Activated naive CD8-positive, alpha-beta T cell treated with anti-CD3 and anti-CD28 coated beads, Interleukin-2, amount 10 ng/mL, durations not matched to agents 7 days and 5 days (primary cell): Measurements from ENCODE around the gene ELP2. TPM values are rescaled to one million over a fixed set of nuclear protein-coding genes. Genes with fewer than 3 reads are reported as not detected.

Source experiments
- ATAC-seq: fragments of 150-1000 bp; cut with Tn5 transposase; one replicate; pipeline ENCODE4 v1.10.0; 2021; ENCODE audit warnings: low read depth, moderate library complexity
- POLR2A ChIA-PET: fragments of 350-600 bp; sonication (Branson Sonifier 250); formaldehyde crosslinking; loops from one replicate; lab custom pipeline; 2021; ENCODE audit warnings: antibody characterized with exemption; lab: Charles Lee
- DNase-seq: peaks from one replicate; pipeline ENCODE4 v3.0.0; 2021
- H3K27ac Mint-ChIP-seq: one replicate; pipeline ENCODE4 v1.8.0; 2022; ENCODE audit warnings: mild to moderate bottlenecking, mixed read lengths
- H3K27me3 Mint-ChIP-seq: one replicate; pipeline ENCODE4 v1.8.0; 2022; ENCODE audit warnings: mild to moderate bottlenecking, moderate library complexity, mixed read lengths
- H3K36me3 Mint-ChIP-seq: one replicate; pipeline ENCODE4 v1.8.0; 2021; ENCODE audit warnings: mild to moderate bottlenecking, mixed read lengths
- H3K4me1 Mint-ChIP-seq: one replicate; pipeline ENCODE4 v1.8.0; 2021; ENCODE audit warnings: mixed read lengths
- H3K4me3 Mint-ChIP-seq: one replicate; pipeline ENCODE4 v1.8.0; 2022; ENCODE audit warnings: mild to moderate bottlenecking, moderate library complexity, mixed read lengths
- H3K9me3 Mint-ChIP-seq: one replicate; pipeline ENCODE4 v1.8.0; 2021; ENCODE audit warnings: mixed read lengths
- total RNA-seq, 2 experiments: library from RNA; stranded (reverse); gene quantifications; one replicate each; pipeline ENCODE4 v1.2.3, GENCODE V29; 2021

The ELP2 gene
- total RNA-seq, 2 experiments from 2014 or later, result 82.4 to 87.4 TPM

DNA sequence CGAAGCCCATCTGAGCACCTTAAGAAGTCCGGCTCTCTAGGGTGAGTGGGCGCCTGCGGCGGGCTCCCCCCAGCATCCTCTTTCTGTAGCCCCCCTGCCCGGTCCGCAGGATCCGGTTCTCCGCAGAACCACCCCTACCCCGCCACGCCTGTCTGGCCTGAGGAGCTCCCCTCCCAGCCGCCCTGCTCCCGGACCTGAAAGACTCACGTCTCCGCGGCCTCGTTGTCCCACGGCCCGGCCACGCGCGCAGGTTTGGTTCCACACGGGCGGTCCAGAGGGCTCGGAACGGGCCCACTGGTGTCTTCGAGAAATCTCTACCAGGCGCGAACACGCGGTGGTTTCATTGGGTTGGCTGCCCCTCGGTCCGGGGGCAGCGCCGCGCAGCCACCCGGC is 796 bp upstream of the ELP2 start:
- no peak for DNase-seq
- Mint-ChIP-seq H3K4me1 (peaks cover 32% of the 10 kb centered on the region), H3K4me3 (peak overlapping the region; percentile 93), H3K27me3 (no peaks in the 10 kb centered on the region), H3K36me3 (peaks cover 22% of the 10 kb centered on the region), H3K27ac (peak overlapping the region; percentile 95), H3K9me3 (no peaks in the 10 kb centered on the region)
- no peak for ATAC-seq
- POLR2A ChIA-PET, result interaction anchor here (0.6 to 3.2 kb wide), 10 partner anchors 12 to 839 kb away, joined by 3 to 12 read pairs (median 4); partner anchors contain the start of genes INO80C, KIAA1328, MOCOS and RMP24

GRCh38 chr18:36130039-36130831 is 536 bp downstream of the ELP2 start:
- DNase-seq (no peak), ATAC-seq (peak; percentile 6)
- H3K9me3 Mint-ChIP-seq, result no peaks in the 10 kb centered on the region
- POLR2A ChIA-PET, result interaction anchor here (1.6 to 3.2 kb wide), 4 partner anchors 57 to 157 kb away, joined by 5 to 12 read pairs (median 8); partner anchors contain the start of genes MOCOS, RMP24 and RPRD1A
- peaks cover 27% of the 10 kb centered on the region for H3K4me1 Mint-ChIP-seq
- peaks cover 18% of the 10 kb centered on the region for H3K36me3 Mint-ChIP-seq
- H3K4me3 Mint-ChIP-seq, result peak overlapping the region; percentile 93
- H3K27ac Mint-ChIP-seq, result peak overlapping the region; percentile 95
- H3K27me3 Mint-ChIP-seq, result no peaks in the 10 kb centered on the region

GRCh38 chr18:36130883-36131653 is 1.4 kb downstream of the ELP2 start:
- DNase-seq (no peak), ATAC-seq (no peak)
- Mint-ChIP-seq H3K4me1 (peaks cover 29% of the 10 kb centered on the region), H3K27me3 (no peaks in the 10 kb centered on the region), H3K36me3 (peaks cover 16% of the 10 kb centered on the region), H3K4me3 (peak overlapping the region; percentile 93), H3K9me3 (no peaks in the 10 kb centered on the region), H3K27ac (peak overlapping the region; percentile 95)
- POLR2A ChIA-PET, result interaction anchor here (3.2 kb wide), 1 partner anchor 64 kb away, joined by 8 read pairs; the partner anchor contains the start of gene RPRD1A

GRCh38 chr18:36131692-36132483 is 2.2 kb downstream of the ELP2 start:
- peak overlapping the region; percentile 42 for H3K4me3 Mint-ChIP-seq
- ATAC-seq, result no peak
- no peaks in the 10 kb centered on the region for H3K9me3 Mint-ChIP-seq
- H3K27me3 Mint-ChIP-seq, result no peaks in the 10 kb centered on the region
- H3K4me1 Mint-ChIP-seq, result peaks cover 23% of the 10 kb centered on the region
- peaks cover 16% of the 10 kb centered on the region for H3K36me3 Mint-ChIP-seq
- POLR2A ChIA-PET, result no interaction called here
- no peak for DNase-seq
- peak overlapping the region; percentile 21 for H3K27ac Mint-ChIP-seq

DNA sequence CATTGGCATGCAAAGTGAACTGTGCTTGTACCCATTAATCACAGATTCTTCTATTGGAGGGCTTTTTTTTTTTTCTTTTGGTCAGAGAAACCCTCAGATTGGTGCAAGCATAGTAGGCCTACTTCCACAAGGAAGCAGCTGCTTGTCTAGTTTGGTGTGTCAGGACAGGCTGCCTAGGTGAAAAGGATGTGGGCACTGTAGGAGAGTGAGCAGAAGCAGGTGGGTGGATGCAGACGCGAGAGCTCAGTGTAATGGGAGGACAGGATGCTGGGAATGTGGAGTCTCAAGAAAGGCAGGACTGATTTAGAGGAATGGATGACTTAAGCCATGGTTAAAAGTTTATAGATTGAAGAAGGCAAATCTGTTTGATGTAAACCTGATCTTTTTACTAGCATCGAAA is 3.1 kb downstream of the ELP2 start:
- no peak for ATAC-seq
- peaks cover 15% of the 10 kb centered on the region for H3K36me3 Mint-ChIP-seq
- DNase-seq, result no peak
- peaks cover 21% of the 10 kb centered on the region for H3K4me1 Mint-ChIP-seq
- peak overlapping the region; percentile 21 for H3K27ac Mint-ChIP-seq
- no peaks in the 10 kb centered on the region for H3K9me3 Mint-ChIP-seq
- peak overlapping the region; percentile 16 for H3K4me3 Mint-ChIP-seq
- POLR2A ChIA-PET, result no interaction called here
- H3K27me3 Mint-ChIP-seq, result no peaks in the 10 kb centered on the region

DNA sequence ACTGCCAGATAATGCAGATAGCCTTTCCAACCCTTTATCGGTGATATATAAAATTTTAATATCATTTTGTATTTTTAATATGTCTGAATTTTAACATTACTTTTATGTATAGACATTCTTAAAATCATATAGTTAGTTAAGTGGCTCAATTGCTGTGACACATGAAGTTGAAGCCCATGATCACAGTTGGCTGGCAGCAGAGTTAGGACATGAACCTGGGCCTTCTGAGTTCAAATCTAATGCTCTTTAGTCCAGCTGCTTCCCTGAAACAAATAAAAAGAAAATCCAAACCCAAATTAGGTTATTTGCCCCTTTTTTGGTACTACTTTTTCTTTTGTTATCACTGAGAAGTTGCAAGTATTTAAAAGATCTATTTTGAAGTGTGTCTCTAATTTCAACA is 5.6 kb downstream of the ELP2 start:
- DNase-seq (no peak), ATAC-seq (no peak)
- POLR2A ChIA-PET, result no interaction called here
- Mint-ChIP-seq H3K4me3 (no peak overlapping the region), H3K27ac (no peak overlapping the region), H3K27me3 (no peaks in the 10 kb centered on the region), H3K36me3 (peaks cover 22% of the 10 kb centered on the region), H3K9me3 (no peaks in the 10 kb centered on the region), H3K4me1 (peaks cover 14% of the 10 kb centered on the region)

DNA sequence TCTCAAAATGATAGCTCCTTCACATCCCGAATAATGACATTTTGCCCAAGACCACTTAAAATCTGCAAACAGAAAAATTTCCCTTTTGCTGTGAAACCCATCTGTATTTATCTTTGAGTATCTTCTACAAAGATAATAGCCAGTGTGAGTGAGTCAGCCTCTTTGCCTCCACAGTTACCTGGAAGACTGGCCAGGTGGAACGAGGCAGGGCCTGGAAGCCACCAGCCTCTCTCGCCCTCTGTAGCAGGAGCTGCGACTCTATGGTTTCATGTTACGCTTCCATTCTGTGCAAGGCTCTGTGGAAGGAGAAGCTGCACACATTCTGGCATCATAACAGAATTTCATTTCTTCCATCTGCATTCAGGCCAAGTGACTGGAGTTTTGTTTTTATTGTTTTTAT is 9.5 kb downstream of the ELP2 start:
- POLR2A ChIA-PET, result no interaction called here
- Mint-ChIP-seq H3K9me3 (no peaks in the 10 kb centered on the region), H3K27ac (no peak overlapping the region), H3K27me3 (no peaks in the 10 kb centered on the region), H3K4me1 (peaks cover 7% of the 10 kb centered on the region), H3K36me3 (peaks cover 24% of the 10 kb centered on the region), H3K4me3 (no peak overlapping the region)
- no peak for DNase-seq
- ATAC-seq, result no peak

- no peak for ATAC-seq
- no peaks in the 10 kb centered on the region for H3K9me3 Mint-ChIP-seq
- no peaks in the 10 kb centered on the region for H3K27me3 Mint-ChIP-seq
- DNase-seq, result no peak
- peaks cover 23% of the 10 kb centered on the region for H3K36me3 Mint-ChIP-seq
- H3K27ac Mint-ChIP-seq, result no peak overlapping the region
- POLR2A ChIA-PET, result interaction anchor here (1.7 kb wide), 1 partner anchor 12 kb away, joined by 3 read pairs; the partner anchor contains the start of gene SLC39A6
- peaks cover 5% of the 10 kb centered on the region for H3K4me1 Mint-ChIP-seq
- no peak overlapping the region for H3K4me3 Mint-ChIP-seq
These were observed 11.9 kb downstream of the ELP2 start for GRCh38 chr18:36141576-36141975.

GRCh38 chr18:36142751-36143150 is 13.1 kb downstream of the ELP2 start:
- ATAC-seq (no peak), DNase-seq (no peak)
- Mint-ChIP-seq H3K4me3 (no peak overlapping the region), H3K4me1 (peaks cover 5% of the 10 kb centered on the region), H3K9me3 (no peaks in the 10 kb centered on the region), H3K27ac (no peak overlapping the region), H3K27me3 (no peaks in the 10 kb centered on the region), H3K36me3 (peaks cover 25% of the 10 kb centered on the region)
- POLR2A ChIA-PET, result no interaction called here

- H3K4me1 Mint-ChIP-seq, result peaks cover 5% of the 10 kb centered on the region
- no peaks in the 10 kb centered on the region for H3K27me3 Mint-ChIP-seq
- no peak for DNase-seq
- no peak overlapping the region for H3K27ac Mint-ChIP-seq
- POLR2A ChIA-PET, result no interaction called here
- no peak for ATAC-seq
- no peaks in the 10 kb centered on the region for H3K9me3 Mint-ChIP-seq
- no peak overlapping the region for H3K4me3 Mint-ChIP-seq
- H3K36me3 Mint-ChIP-seq, result peaks cover 27% of the 10 kb centered on the region
These were observed 13.7 kb downstream of the ELP2 start for GRCh38 chr18:36143391-36143790.

- H3K27me3 Mint-ChIP-seq, result no peaks in the 10 kb centered on the region
- DNase-seq (no peak), ATAC-seq (no peak)
- H3K36me3 Mint-ChIP-seq, result peaks cover 29% of the 10 kb centered on the region
- no peaks in the 10 kb centered on the region for H3K9me3 Mint-ChIP-seq
- H3K27ac Mint-ChIP-seq, result no peak overlapping the region
- peaks cover 10% of the 10 kb centered on the region for H3K4me1 Mint-ChIP-seq
- POLR2A ChIA-PET, result interaction anchor here (0.5 kb wide), 1 partner anchor 677 kb away, joined by 3 read pairs; no protein-coding TSS in a partner anchor
- no peak overlapping the region for H3K4me3 Mint-ChIP-seq
These were observed 20.0 kb downstream of the ELP2 start for GRCh38 chr18:36149514-36150289.

GRCh38 chr18:36152781-36153180 is 23.1 kb downstream of the ELP2 start:
- POLR2A ChIA-PET, result no interaction called here
- no peaks in the 10 kb centered on the region for H3K9me3 Mint-ChIP-seq
- ATAC-seq (no peak), DNase-seq (no peak)
- no peaks in the 10 kb centered on the region for H3K27me3 Mint-ChIP-seq
- no peak overlapping the region for H3K4me3 Mint-ChIP-seq
- H3K36me3 Mint-ChIP-seq, result peaks cover 32% of the 10 kb centered on the region
- H3K27ac Mint-ChIP-seq, result no peak overlapping the region
- peaks cover 10% of the 10 kb centered on the region for H3K4me1 Mint-ChIP-seq
